ENCODE measurements around the gene CPTP. TPM values are rescaled to one million over a fixed set of nuclear protein-coding genes. Genes with fewer than 3 reads are reported as not detected.
A peak's percentile ranks its signal among the peaks of the same experiment; 100 is the strongest.

The CPTP gene
- total and polyA plus RNA-seq, 8 donors = 6.6 to 226 (median 22.8) TPM

GRCh38 chr1:1361233-1361981, 36.8 kb downstream of the CPTP start:
- peak overlapping the region; percentile 8 to 89 (median 84) for H3K27ac ChIP-seq
- intact Hi-C loops (cut with DNase I; ENCODE audit: low total_unique reads) = no loop called here
- TF ChIP-seq POLR2AphosphoS5 (IDR thresholded peaks at IDR 0.05) (no peak), EP300 (IDR thresholded peaks at IDR 0.05) (no peak), POLR2A (IDR thresholded peaks at IDR 0.05) (no peak)
- 75 to 79% (median 76%) methylated on average over 25 to 35 of the region's 35 CpGs for WGBS, 5 donors
- peaks cover 26 to 56% (median 45%) of the 10 kb centered on the region in 4 donors for H3K4me1 ChIP-seq
- peaks cover 0 to 42% (median 18%) of the 10 kb centered on the region in 3 donors for H3K27me3 ChIP-seq
- no peaks in the 10 kb centered on the region for H3K36me3 ChIP-seq
- no peaks in the 10 kb centered on the region for H3K9me3 ChIP-seq
- peak in 1 of 2 donors; percentile 12 for DNase-seq
- H3K4me3 ChIP-seq = no peak overlapping the region

DNA sequence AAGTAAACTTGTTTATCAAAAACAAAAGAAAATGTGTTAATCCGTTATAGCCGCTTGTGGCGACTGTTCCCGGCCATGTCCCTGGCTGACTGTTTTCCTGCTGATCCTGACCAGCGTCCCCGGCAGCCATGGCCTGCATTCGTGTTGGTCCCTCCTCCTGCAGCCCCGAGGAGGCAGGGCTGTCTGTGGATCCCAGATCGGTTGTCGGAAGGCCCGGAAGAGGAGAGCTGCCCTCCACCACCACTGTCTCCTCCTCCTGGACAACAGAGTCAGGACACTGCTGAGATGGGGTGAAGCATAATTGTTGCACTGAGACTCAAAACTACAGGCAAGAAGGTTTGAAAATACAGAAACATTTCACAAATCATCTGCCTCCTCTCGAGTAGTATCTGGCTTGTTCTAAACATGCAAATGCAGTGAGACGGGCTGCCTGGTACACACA, 37.4 kb downstream of the CPTP start:
- intact Hi-C loops (cut with DNase I; ENCODE audit: low total_unique reads) = no loop called here
- peaks cover 20 to 50% (median 39%) of the 10 kb centered on the region in 4 donors for H3K4me1 ChIP-seq
- TF ChIP-seq EP300 (IDR thresholded peaks at IDR 0.05) (no peak), POLR2AphosphoS5 (IDR thresholded peaks at IDR 0.05) (no peak), POLR2A (IDR thresholded peaks at IDR 0.05) (no peak)
- TF ChIP-seq, protein P1, sequence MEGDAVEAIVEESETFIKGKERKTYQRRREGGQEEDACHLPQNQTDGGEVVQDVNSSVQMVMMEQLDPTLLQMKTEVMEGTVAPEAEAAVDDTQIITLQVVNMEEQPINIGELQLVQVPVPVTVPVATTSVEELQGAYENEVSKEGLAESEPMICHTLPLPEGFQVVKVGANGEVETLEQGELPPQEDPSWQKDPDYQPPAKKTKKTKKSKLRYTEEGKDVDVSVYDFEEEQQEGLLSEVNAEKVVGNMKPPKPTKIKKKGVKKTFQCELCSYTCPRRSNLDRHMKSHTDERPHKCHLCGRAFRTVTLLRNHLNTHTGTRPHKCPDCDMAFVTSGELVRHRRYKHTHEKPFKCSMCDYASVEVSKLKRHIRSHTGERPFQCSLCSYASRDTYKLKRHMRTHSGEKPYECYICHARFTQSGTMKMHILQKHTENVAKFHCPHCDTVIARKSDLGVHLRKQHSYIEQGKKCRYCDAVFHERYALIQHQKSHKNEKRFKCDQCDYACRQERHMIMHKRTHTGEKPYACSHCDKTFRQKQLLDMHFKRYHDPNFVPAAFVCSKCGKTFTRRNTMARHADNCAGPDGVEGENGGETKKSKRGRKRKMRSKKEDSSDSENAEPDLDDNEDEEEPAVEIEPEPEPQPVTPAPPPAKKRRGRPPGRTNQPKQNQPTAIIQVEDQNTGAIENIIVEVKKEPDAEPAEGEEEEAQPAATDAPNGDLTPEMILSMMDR (IDR thresholded peaks at IDR 0.05) = no peak
- WGBS, 5 donors = 21 to 31% (median 29%) methylated on average over 13 of the region's 13 CpGs
- no peaks in the 10 kb centered on the region for H3K36me3 ChIP-seq
- no peaks in the 10 kb centered on the region for H3K9me3 ChIP-seq
- DNase-seq = peak in 1 of 2 donors; percentile 79
- no peak overlapping the region for H3K4me3 ChIP-seq
- peaks cover 0 to 36% (median 12%) of the 10 kb centered on the region in 3 donors for H3K27me3 ChIP-seq
- H3K27ac ChIP-seq = peak overlapping the region; percentile 8 to 89 (median 84)

DNA sequence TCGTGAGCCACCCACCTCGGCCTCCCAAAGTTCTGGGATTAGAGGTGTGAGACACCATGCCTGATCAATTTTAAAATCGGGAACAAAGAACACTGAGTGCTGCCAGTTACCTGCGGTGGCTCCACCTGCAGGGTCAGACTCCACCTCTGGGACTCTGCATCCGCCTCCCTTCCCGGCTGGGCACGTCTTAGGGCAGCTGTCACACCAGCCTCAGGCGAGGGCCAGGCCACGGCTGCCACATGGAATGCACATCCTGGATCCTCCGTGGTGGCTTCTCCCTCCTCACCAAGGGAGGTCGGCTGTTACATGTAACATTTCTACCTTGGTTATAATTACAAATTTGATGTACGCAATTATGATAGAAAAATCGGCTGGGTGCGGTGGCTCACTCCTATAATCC, 39.7 kb downstream of the CPTP start:
- Histone ChIP-seq H3K27ac (no peak overlapping the region), H3K4me1 (peaks cover 8 to 30% (median 22%) of the 10 kb centered on the region in 4 donors), H3K27me3 (peaks cover 0 to 13% (median 0%) of the 10 kb centered on the region in 3 donors), H3K4me3 (no peak overlapping the region), H3K36me3 (no peaks in the 10 kb centered on the region), H3K9me3 (no peaks in the 10 kb centered on the region)
- intact Hi-C loops (cut with DNase I; ENCODE audit: low total_unique reads) = no loop called here
- TF ChIP-seq POLR2AphosphoS5 (IDR thresholded peaks at IDR 0.05) (no peak), POLR2A (IDR thresholded peaks at IDR 0.05) (no peak), EP300 (IDR thresholded peaks at IDR 0.05) (no peak)
- TF ChIP-seq, protein P1 (IDR thresholded peaks at IDR 0.05) = no peak
- 59 to 82% (median 68%) methylated on average over 13 to 14 of the region's 14 CpGs for WGBS, 5 donors
- no peak for DNase-seq

GRCh38 chr1:1365875-1366698, 41.5 kb downstream of the CPTP start:
- Histone ChIP-seq H3K27ac (no peak overlapping the region), H3K36me3 (no peaks in the 10 kb centered on the region), H3K9me3 (no peaks in the 10 kb centered on the region), H3K4me3 (no peak overlapping the region), H3K27me3 (no peaks in the 10 kb centered on the region), H3K4me1 (peaks cover 0 to 13% (median 7%) of the 10 kb centered on the region in 4 donors)
- intact Hi-C loops (cut with DNase I; ENCODE audit: low total_unique reads) = no loop called here
- WGBS, 5 donors = 74 to 84% (median 84%) methylated on average over 10 of the region's 10 CpGs
- DNase-seq = no peak
- no peak for TF ChIP-seq EP300 (IDR thresholded peaks at IDR 0.05)
- TF ChIP-seq POLR2AphosphoS5 (IDR thresholded peaks at IDR 0.05) = no peak
- no peak for TF ChIP-seq POLR2A (IDR thresholded peaks at IDR 0.05)
- TF ChIP-seq, protein P1 (IDR thresholded peaks at IDR 0.05) = no peak
